H9 (cell line): ENCODE results near the gene MAST2. TPM values are rescaled to one million over a fixed set of nuclear protein-coding genes. Genes with fewer than 3 reads are reported as not detected.

Experiments
- DNase-seq: peaks from one replicate; pipeline ENCODE4 v3.0.0-alpha.2; 2017
- H2AFZ ChIP-seq: one replicate; pipeline ENCODE4 v1.6.1; 2013; ENCODE audit warnings: mild to moderate bottlenecking, low read length, control low read depth, moderate library complexity
- H2AK5ac ChIP-seq: 2 replicates; pipeline ENCODE4 v1.6.1; 2013; ENCODE audit warnings: low read length, control low read depth, mixed read lengths; ENCODE audit not compliant: insufficient read length
- H2BK120ac ChIP-seq: one replicate; pipeline ENCODE4 v1.6.1; 2013; ENCODE audit warnings: low read depth, mild to moderate bottlenecking, low read length, control low read depth, inconsistent platforms; ENCODE audit not compliant: poor library complexity, severe bottlenecking
- H2BK12ac ChIP-seq: 2 replicates; pipeline ENCODE4 v1.6.1; 2013; ENCODE audit warnings: low read length, control low read depth, mixed read lengths, low read depth; ENCODE audit not compliant: insufficient read length
- H2BK15ac ChIP-seq: 2 replicates; pipeline ENCODE4 v1.6.1; 2013; ENCODE audit warnings: low read depth, low read length, control low read depth
- H2BK20ac ChIP-seq: one replicate; pipeline ENCODE4 v1.6.1; 2013; ENCODE audit warnings: low read depth, mild to moderate bottlenecking, low read length, control low read depth, inconsistent platforms; ENCODE audit not compliant: poor library complexity, severe bottlenecking
- H2BK5ac ChIP-seq: 2 replicates; pipeline ENCODE4 v1.6.1; 2013; ENCODE audit warnings: low read length, control low read depth, mixed read lengths; ENCODE audit not compliant: insufficient read length
- H3K14ac ChIP-seq: 2 replicates; pipeline ENCODE4 v1.6.1; 2013; ENCODE audit warnings: low read length, control low read depth; ENCODE audit not compliant: insufficient read depth
- H3K18ac ChIP-seq: 2 replicates; pipeline ENCODE4 v1.6.1; 2013; ENCODE audit warnings: low read depth, mild to moderate bottlenecking, mixed read lengths, low read length, control low read depth; ENCODE audit not compliant: insufficient read length
- H3K23ac ChIP-seq: 2 replicates; pipeline ENCODE4 v1.6.1; 2013; ENCODE audit warnings: low read length, control low read depth, mixed read lengths, low read depth; ENCODE audit not compliant: insufficient read length
- H3K23me2 ChIP-seq: 2 replicates; pipeline ENCODE4 v1.6.1; 2013; ENCODE audit warnings: low read depth, mild to moderate bottlenecking, mixed read lengths, low read length, control low read depth; ENCODE audit not compliant: insufficient read length, poor library complexity, severe bottlenecking
- H3K27ac ChIP-seq: 2 replicates; pipeline ENCODE4 v1.5.1; 2013; ENCODE audit warnings: low read length, control low read depth, mixed read lengths, low read depth; ENCODE audit not compliant: insufficient read length
- H3K27me3 ChIP-seq: 2 replicates; pipeline ENCODE4 v1.6.1; 2013; ENCODE audit warnings: low read length, control low read depth, inconsistent platforms; ENCODE audit not compliant: insufficient read depth
- H3K4ac ChIP-seq: 2 replicates; pipeline ENCODE4 v1.6.1; 2013; ENCODE audit warnings: low read depth, mild to moderate bottlenecking, control low read depth, inconsistent platforms, low read length, moderate library complexity
- H3K4me1 ChIP-seq: 2 replicates; pipeline ENCODE4 v1.6.1; 2013; ENCODE audit warnings: low read length, control low read depth, inconsistent platforms; ENCODE audit not compliant: insufficient read depth
- H3K4me2 ChIP-seq: 2 replicates; pipeline ENCODE4 v1.6.1; 2013; ENCODE audit warnings: low read length, control low read depth, mixed read lengths; ENCODE audit not compliant: insufficient read length, insufficient read depth
- H3K56ac ChIP-seq: 2 replicates; pipeline ENCODE4 v1.6.1; 2013; ENCODE audit warnings: low read depth, mild to moderate bottlenecking, mixed read lengths, low read length, control low read depth; ENCODE audit not compliant: insufficient read length
- H3K79me1 ChIP-seq: 2 replicates; pipeline ENCODE4 v1.6.1; 2013; ENCODE audit warnings: low read depth, mild to moderate bottlenecking, moderate library complexity, low read length, control low read depth, inconsistent platforms; ENCODE audit not compliant: insufficient read depth, poor library complexity, severe bottlenecking
- H3K79me2 ChIP-seq: 2 replicates; pipeline ENCODE4 v1.6.1; 2013; ENCODE audit warnings: low read length, control low read depth, inconsistent platforms; ENCODE audit not compliant: insufficient read depth
- H3K9ac ChIP-seq: 2 replicates; pipeline ENCODE4 v1.6.1; 2013; ENCODE audit warnings: low read length, control low read depth, mixed read lengths; ENCODE audit not compliant: insufficient read length; ENCODE audit errors: extremely low read depth
- H3K9me3 ChIP-seq: one replicate; pipeline ENCODE4 v1.6.1; 2013; ENCODE audit warnings: low read depth, low read length, inconsistent platforms; ENCODE audit not compliant: control insufficient read depth
- H3T11ph ChIP-seq: one replicate; pipeline ENCODE4 v1.6.1; 2013; ENCODE audit warnings: mild to moderate bottlenecking, low read length, control low read depth, inconsistent platforms
- H4K20me1 ChIP-seq: one replicate; pipeline ENCODE4 v1.6.1; 2013; ENCODE audit not compliant: control insufficient read depth, insufficient read length, insufficient read depth
- H4K5ac ChIP-seq: 2 replicates; pipeline ENCODE4 v1.6.1; 2013; ENCODE audit warnings: low read depth, mild to moderate bottlenecking, mixed read lengths, low read length, control low read depth; ENCODE audit not compliant: insufficient read length
- H4K8ac ChIP-seq: replicated peaks from 2 replicates; pipeline ENCODE4 v1.6.1; 2013; ENCODE audit warnings: low read length, control low read depth, mixed read lengths, low read depth; ENCODE audit not compliant: insufficient read length
- H4K91ac ChIP-seq: 2 replicates; pipeline ENCODE4 v1.6.1; 2013; ENCODE audit warnings: low read depth, mild to moderate bottlenecking, moderate library complexity, mixed read lengths, low read length, control low read depth; ENCODE audit not compliant: insufficient read length
- H3K27ac Mint-ChIP-seq, 3 experiments: 2 replicates in 2 of 3; 3 replicates in 1 of 3; pipeline ENCODE4 v1.8.0; 2020 to 2021; ENCODE audit warnings: mixed read lengths in 3 of 3, mild to moderate bottlenecking in 1 of 3, moderate library complexity in 1 of 3
- H3K27me3 Mint-ChIP-seq: 2 replicates; pipeline ENCODE4 v1.8.0; 2021; ENCODE audit warnings: low read depth, mild to moderate bottlenecking, moderate library complexity, mixed read lengths
- H3K36me3 Mint-ChIP-seq, 3 experiments: 2 replicates in 2 of 3; 3 replicates in 1 of 3; pipeline ENCODE4 v1.8.0; 2020 to 2021; ENCODE audit warnings: low read depth in 3 of 3, mixed read lengths in 3 of 3; ENCODE audit not compliant: insufficient read depth in 1 of 3
- H3K4me1 Mint-ChIP-seq, 2 experiments: 2 replicates each; pipeline ENCODE4 v1.8.0; 2020; ENCODE audit warnings: mixed read lengths in 2 of 2
- H3K4me3 Mint-ChIP-seq, 2 experiments: 2 replicates in 1 of 2; 3 replicates in 1 of 2; pipeline ENCODE4 v1.8.0; 2020 to 2021; ENCODE audit warnings: mild to moderate bottlenecking in 2 of 2, mixed read lengths in 2 of 2, moderate library complexity in 1 of 2
- H3K9me3 Mint-ChIP-seq, 2 experiments: 2 replicates in 1 of 2; 3 replicates in 1 of 2; pipeline ENCODE4 v1.8.0; 2020; ENCODE audit warnings: mild to moderate bottlenecking in 2 of 2, mixed read lengths in 2 of 2, moderate library complexity in 1 of 2
- CTCF ChIP-seq: fragments of 200-600 bp; sonication (generic); conservative IDR thresholded peaks from 3 replicates; pipeline ENCODE4 v1.8.0; 2021; ENCODE audit warnings: antibody characterized with exemption, mild to moderate bottlenecking
- WGBS: extraction: QIAGEN DNeasy Blood & Tissue Kit; methylation state at CpG from one replicate; pipeline ENCODE4 v1.1.7; 2013; ENCODE audit warnings: missing lambda C conversion rate, low lambda C conversion rate, mixed read lengths; ENCODE audit not compliant: insufficient read length; ENCODE audit errors: extremely low coverage; 5-methylcytosine and 5-hydroxymethylcytosine counted together
- total RNA-seq: library from RNA; stranded (reverse); gene quantifications from 2 replicates; pipeline ENCODE4 v1.2.1, GENCODE V29; 2021

Gene MAST2
- total RNA-seq, 1 experiment from 2014 or later, result 28.8 TPM

GRCh38 chr1:45880930-45881329 lies 77.5 kb downstream of the MAST2 start:
- no peak overlapping the region for H2AK5ac ChIP-seq
- H3K79me1 ChIP-seq, result no peaks in the 10 kb centered on the region

More at GRCh38 chr1:45880930-45881329, 77.5 kb downstream of the MAST2 start:
- H3K56ac ChIP-seq, result no peak overlapping the region
- no peak overlapping the region for H3K14ac ChIP-seq
- no peak for DNase-seq
- no peak overlapping the region for H4K8ac ChIP-seq
- H4K91ac ChIP-seq, result no peak overlapping the region
- H3K27ac Mint-ChIP-seq, result no peak overlapping the region
- H4K20me1 ChIP-seq, result no peaks in the 10 kb centered on the region
- no peak overlapping the region for H3K18ac ChIP-seq
- H2BK20ac ChIP-seq, result no peak overlapping the region
- H3K9me3 Mint-ChIP-seq, result no peaks in the 10 kb centered on the region
- no peak overlapping the region for H2BK5ac ChIP-seq
- H3K9ac ChIP-seq, result no peak overlapping the region
- H3K36me3 Mint-ChIP-seq, result no peaks in the 10 kb centered on the region; a peak in 2 of 7 replicates
- H3K27ac ChIP-seq, result no peak overlapping the region
- H3K4me1 ChIP-seq, result no peaks in the 10 kb centered on the region
- H4K5ac ChIP-seq, result no peak overlapping the region
- H3K4me2 ChIP-seq, result no peak overlapping the region
- H3K27me3 Mint-ChIP-seq, result no peaks in the 10 kb centered on the region
- H2BK120ac ChIP-seq, result no peak overlapping the region
- no peak for TF ChIP-seq CTCF
- H3K4me3 Mint-ChIP-seq, result no peak overlapping the region
- no peaks in the 10 kb centered on the region for H3K4me1 Mint-ChIP-seq
- H2AFZ ChIP-seq, result no peak overlapping the region
- no peak overlapping the region for H3K4ac ChIP-seq
- no peaks in the 10 kb centered on the region for H3K27me3 ChIP-seq
- no peaks in the 10 kb centered on the region for H3K9me3 ChIP-seq
- H3K79me2 ChIP-seq, result no peaks in the 10 kb centered on the region
- H3T11ph ChIP-seq, result no peak overlapping the region
- no peak overlapping the region for H2BK12ac ChIP-seq
- no CpG with 5 or more reads among the region's 3 CpGs for WGBS
- no peak overlapping the region for H2BK15ac ChIP-seq
- no peaks in the 10 kb centered on the region for H3K23me2 ChIP-seq
- no peak overlapping the region for H3K23ac ChIP-seq
